Measurements from ENCODE around the gene CALML4. TPM values are rescaled to one million over a fixed set of nuclear protein-coding genes. Genes with fewer than 3 reads are reported as not detected.

The CALML4 gene
- total RNA-seq, 4 donors from 2014 or later = 16.8 to 77.8 (median 48.9) TPM

DNA sequence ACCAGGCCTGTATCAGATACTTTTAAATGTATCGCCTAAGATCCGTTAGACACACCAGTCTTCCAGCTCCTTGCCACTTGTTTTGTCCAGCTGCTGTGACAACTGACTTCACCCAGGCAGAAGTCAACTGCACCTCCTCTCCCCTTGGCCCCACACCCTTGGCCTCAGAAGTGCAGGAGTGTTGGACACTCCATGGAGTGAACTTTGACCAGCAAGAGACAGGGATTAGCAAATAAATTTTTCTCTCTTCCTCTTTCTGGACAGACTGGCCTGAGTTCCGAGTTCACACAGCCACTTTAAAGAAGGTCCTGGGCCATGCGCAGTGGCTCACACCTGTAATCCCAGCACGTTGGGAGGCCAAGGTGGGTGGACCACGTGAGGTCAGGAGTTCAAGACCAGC is 27.3 kb upstream of the CALML4 start:
- no peak overlapping the region for H3K4me3 ChIP-seq
- no peaks in the 10 kb centered on the region for H3K9me3 ChIP-seq
- no peaks in the 10 kb centered on the region for H3K36me3 ChIP-seq
- no peak for ATAC-seq
- no peaks in the 10 kb centered on the region for H3K27me3 ChIP-seq
- peaks cover 0 to 28% (median 13%) of the 10 kb centered on the region in 3 donors for H3K4me1 ChIP-seq
- TF ChIP-seq POLR2A (IDR thresholded peaks at IDR 0.05) = no peak
- no peak for TF ChIP-seq EP300 (IDR thresholded peaks at IDR 0.05)
- TF ChIP-seq CTCF (IDR thresholded peaks at IDR 0.05) = no peak
- TF ChIP-seq POLR2AphosphoS5 (IDR thresholded peaks at IDR 0.05) = no peak
- H3K27ac ChIP-seq = no peak overlapping the region
- 86% methylated on average over 3 of the region's 6 CpGs; no CpG with 5 or more reads in 1 of the 2 donors for WGBS, 2 donors (ENCODE audit: low coverage in 1 of 2)

GRCh38 chr15:68231102-68231818 is 26.1 kb upstream of the CALML4 start:
- no peak overlapping the region for H3K4me3 ChIP-seq
- no peaks in the 10 kb centered on the region for H3K36me3 ChIP-seq
- no peak for TF ChIP-seq CTCF (IDR thresholded peaks at IDR 0.05)
- H3K9me3 ChIP-seq = no peaks in the 10 kb centered on the region
- peaks cover 0 to 32% (median 13%) of the 10 kb centered on the region in 3 donors for H3K4me1 ChIP-seq
- H3K27me3 ChIP-seq = no peaks in the 10 kb centered on the region
- H3K27ac ChIP-seq = no peak overlapping the region
- no peak for ATAC-seq
- 47 to 100% methylated on average over 2 to 6 of the region's 9 CpGs for WGBS, 2 donors (ENCODE audit: low coverage in 1 of 2)

- peaks cover 0 to 32% (median 13%) of the 10 kb centered on the region in 3 donors for H3K4me1 ChIP-seq
- H3K4me3 ChIP-seq = peak overlapping the region; percentile 69 to 75
- 8 to 57% methylated on average over 2 to 18 of the region's 20 CpGs for WGBS, 2 donors (ENCODE audit: low coverage in 1 of 2)
- no peaks in the 10 kb centered on the region for H3K27me3 ChIP-seq
- no peak for ATAC-seq
- H3K36me3 ChIP-seq = no peaks in the 10 kb centered on the region
- H3K9me3 ChIP-seq = no peaks in the 10 kb centered on the region
- peak overlapping the region in 3 of 4 donors; percentile 85 to 88 (median 86) for H3K27ac ChIP-seq
- TF ChIP-seq POLR2AphosphoS5 (IDR thresholded peaks at IDR 0.05) (no peak), CTCF (IDR thresholded peaks at IDR 0.05) (no peak), POLR2A (IDR thresholded peaks at IDR 0.05) (no peak), EP300 (IDR thresholded peaks at IDR 0.05) (no peak)
Measured at GRCh38 chr15:68230157-68231100, 25.3 kb upstream of the CALML4 start.

DNA sequence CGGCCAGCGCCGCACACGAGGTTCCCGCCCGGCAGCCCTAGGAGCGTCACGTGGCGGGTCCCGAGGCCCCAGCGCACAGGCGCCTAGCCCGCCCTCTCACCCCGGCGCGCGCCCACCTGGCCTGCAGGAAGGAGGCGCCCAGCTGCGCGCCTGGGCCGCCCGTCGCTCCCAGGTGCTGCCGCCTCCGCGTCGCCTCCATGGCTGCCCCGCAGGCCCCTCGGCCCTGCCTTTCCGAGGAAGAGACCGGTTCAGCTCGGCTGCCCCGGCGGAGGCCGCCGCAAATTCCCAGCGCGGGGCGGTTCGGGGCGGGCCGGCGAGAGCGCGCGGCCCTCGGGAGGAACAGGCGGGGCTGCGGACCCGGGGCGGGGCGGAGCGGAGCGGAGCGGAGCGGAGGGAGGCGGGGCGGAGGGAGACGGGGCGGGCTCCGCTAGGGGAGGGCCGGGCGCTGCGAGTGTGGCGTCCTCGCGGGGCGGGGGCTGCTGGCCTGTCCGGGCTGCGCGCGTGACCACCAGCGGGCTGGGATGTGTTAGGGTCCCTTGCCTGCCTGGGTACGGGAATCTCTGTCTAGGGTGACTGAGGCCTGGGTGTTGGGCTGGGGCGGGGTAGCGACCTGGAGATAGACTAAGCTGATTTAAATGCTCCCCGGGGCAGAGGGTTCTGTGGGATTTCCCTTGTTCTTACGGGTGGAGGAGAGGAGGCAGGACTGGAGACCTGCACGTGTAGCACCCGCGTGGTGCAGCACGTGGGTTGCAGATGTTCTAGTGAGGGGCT is 24.4 kb upstream of the CALML4 start, which contains the start of gene CLN6:
Gene CLN6 (minus strand): TSS at position 343 of the 771 bp plus-strand sequence. CDS start 144 bp downstream, at position 199.
- peak; percentile 97 for ATAC-seq
- H3K27me3 ChIP-seq = no peaks in the 10 kb centered on the region
- TF ChIP-seq POLR2A (IDR thresholded peaks at IDR 0.05) (peak; percentile 30 to 35), CTCF (IDR thresholded peaks at IDR 0.05) (peak in 2 of 4 experiments; percentile 7 to 25), EP300 (IDR thresholded peaks at IDR 0.05) (no peak)
- WGBS, 2 donors (ENCODE audit: low coverage in 1 of 2) = 0% methylated on average over 3 to 6 of the region's 82 CpGs
- H3K27ac ChIP-seq = peak within 1 kb of the TSS; percentile 6 to 88 (median 86)
- no peaks in the 10 kb centered on the region for H3K36me3 ChIP-seq
- peaks cover 0 to 35% (median 13%) of the 10 kb centered on the region in 3 donors for H3K4me1 ChIP-seq
- no peaks in the 10 kb centered on the region for H3K9me3 ChIP-seq
- H3K4me3 ChIP-seq = peak within 1 kb of the TSS; percentile 69 to 75

All from gastroesophageal sphincter (tissue), 4 donors.